Ovary (tissue), 9 donors: ENCODE results near the gene NECAB2. TPM values are rescaled to one million over a fixed set of nuclear protein-coding genes. Genes with fewer than 3 reads are reported as not detected.

Experiments
- DNase-seq, 5 donors: peaks; one replicate each; pipeline ENCODE4 v3.0.0-alpha.2; 2019 to 2020
- H3K27ac ChIP-seq, 2 donors: fragments of 200-600 bp; one replicate each; pipeline versions ENCODE4 v1.5.1 to v1.8.0; 2019 to 2022
- H3K27me3 ChIP-seq: fragments of 200-600 bp; one replicate; pipeline ENCODE4 v1.8.0; 2022
- H3K36me3 ChIP-seq: fragments of 200-600 bp; sonication (generic); one replicate; pipeline ENCODE4 v1.5.1; 2019
- H3K4me1 ChIP-seq: one replicate; pipeline ENCODE4 v1.8.1; 2013; ENCODE audit warnings: mild to moderate bottlenecking, moderate library complexity; ENCODE audit not compliant: insufficient read depth
- H3K4me3 ChIP-seq: fragments of 200-600 bp; sonication (generic); one replicate; pipeline ENCODE4 v1.5.1; 2017
- H3K9me3 ChIP-seq, 2 donors: fragments of 200-600 bp in 1 of 2; sonication (generic) in 1 of 2; one replicate each; pipeline versions ENCODE4 v1.5.1 to v1.8.1; 2013 to 2019; ENCODE audit warnings: mild to moderate bottlenecking in 1 of 2, moderate library complexity in 1 of 2
- CTCF ChIP-seq, 3 donors: fragments of 450-650 bp in 2 of 3; fragments of 200-600 bp in 1 of 3; IDR thresholded peaks; one replicate each; pipeline versions ENCODE4 v1.5.1 to v1.8.0; 2016 to 2022; ENCODE audit warnings: antibody characterized with exemption in 3 of 3, mild to moderate bottlenecking in 1 of 3
- EP300 ChIP-seq: sonication (generic); formaldehyde crosslinking; IDR thresholded peaks from one replicate; pipeline ENCODE4 v1.6.1; 2017; ENCODE audit warnings: antibody characterized with exemption
- POLR2A ChIP-seq: fragments of 450-650 bp; IDR thresholded peaks from one replicate; pipeline ENCODE4 v1.6.1; 2017; ENCODE audit warnings: antibody characterized with exemption, mild to moderate bottlenecking, moderate library complexity
- WGBS, 3 donors: extraction: QIAGEN DNeasy Blood & Tissue Kit in 1 of 3; methylation state at CpG; one replicate each; pipeline versions ENCODE4 v1.1.5 to v1.1.7; 2013 to 2017; 5-methylcytosine and 5-hydroxymethylcytosine counted together
- intact Hi-C, 4 donors: fragments of 100-400 bp; cut with DNase I; formaldehyde crosslinking; loops; one replicate each; pipeline versions ENCODE4 v1.11.0 to v1.15.1; 2022 to 2023
- polyA plus RNA-seq, 2 donors: library from polyadenylated mRNA; stranded (reverse); fragments of 200-250 nt in 1 of 2; fragments of 350-450 nt in 1 of 2; fragmentation: Illumina TruSeq in 1 of 2; extraction: RNeasy Lipid Tissue Mini Kit (QIAGEN cat#74804) in 1 of 2; gene quantifications; one replicate each; pipeline ENCODE4 v1.2.3, GENCODE V29; 2013 to 2014
- total RNA-seq, 7 donors: library from RNA; depleted of rRNA in 2 of 7; stranded (reverse); fragments of >200 nt in 2 of 7; fragmentation: NEBNext Ultra II Directional in 3 of 7; extraction: Animal tissue kit (Norgen Biotek cat#: 25700) in 3 of 7; gene quantifications; one replicate each; pipeline versions ENCODE4 v1.1.0 to v1.2.4, GENCODE V29; 2016 to 2023
- donor health status: DM: no; HTN: no; CAD: no; lungs with moderate emphysema.
- donor health status: DM: no; HTN: no; CAD: no.
- donor health status: Bipolar disorder and iron deficiency.
- donor health status: DM: yes; HTN: yes; CAD: no.
- donor health status: DM: no; HTN: no; CAD: no.
- donor health status: DM: yes; HTN: yes; CAD: no.

The NECAB2 gene
- total and polyA plus RNA-seq, 9 donors, result 0.20 to 1.6 (median 0.50) TPM; not detected in 4

GRCh38 chr16:83929811-83930555 lies 38.1 kb upstream of the NECAB2 start:
- H3K9me3 ChIP-seq, result no peaks in the 10 kb centered on the region
- intact Hi-C loops, result no loop called here
- DNase-seq, result no peak
- no peaks in the 10 kb centered on the region for H3K27me3 ChIP-seq
- H3K27ac ChIP-seq, result no peak overlapping the region
- WGBS, 3 donors, result 48 to 73% (median 59%) methylated on average over 17 of the region's 17 CpGs
- no peaks in the 10 kb centered on the region for H3K36me3 ChIP-seq
- TF ChIP-seq POLR2A (no peak), CTCF (IDR thresholded peaks at IDR 0.05) (no peak), EP300 (no peak)
- H3K4me1 ChIP-seq, result no peaks in the 10 kb centered on the region
- no peak overlapping the region for H3K4me3 ChIP-seq

GRCh38 chr16:83930730-83931500 lies 37.1 kb upstream of the NECAB2 start:
- TF ChIP-seq POLR2A (no peak), CTCF (IDR thresholded peaks at IDR 0.05) (no peak), EP300 (no peak)
- Histone ChIP-seq H3K9me3 (no peaks in the 10 kb centered on the region), H3K4me1 (no peaks in the 10 kb centered on the region), H3K36me3 (no peaks in the 10 kb centered on the region), H3K27ac (no peak overlapping the region), H3K4me3 (no peak overlapping the region), H3K27me3 (no peaks in the 10 kb centered on the region)
- no peak for DNase-seq
- 75 to 82% (median 81%) methylated on average over 22 of the region's 22 CpGs for WGBS, 3 donors
- intact Hi-C loops, result no loop called here

- Histone ChIP-seq H3K4me1 (no peaks in the 10 kb centered on the region), H3K9me3 (no peaks in the 10 kb centered on the region), H3K4me3 (no peak overlapping the region), H3K27me3 (no peaks in the 10 kb centered on the region), H3K27ac (no peak overlapping the region), H3K36me3 (no peaks in the 10 kb centered on the region)
- 84 to 91% (median 85%) methylated on average over 17 of the region's 17 CpGs for WGBS, 3 donors
- DNase-seq, result peak in 1 of 5 donors; percentile 17
- TF ChIP-seq POLR2A, result no peak
- intact Hi-C loops, result no loop called here
Observed at GRCh38 chr16:83931556-83931955, 36.5 kb upstream of the NECAB2 start.

GRCh38 chr16:83932304-83932703 lies 35.7 kb upstream of the NECAB2 start:
- Histone ChIP-seq H3K27me3 (no peaks in the 10 kb centered on the region), H3K4me3 (no peak overlapping the region), H3K27ac (no peak overlapping the region), H3K4me1 (no peaks in the 10 kb centered on the region), H3K36me3 (no peaks in the 10 kb centered on the region), H3K9me3 (no peaks in the 10 kb centered on the region)
- 86 to 95% (median 90%) methylated on average over 11 of the region's 11 CpGs for WGBS, 3 donors
- TF ChIP-seq POLR2A, result no peak
- no peak for TF ChIP-seq EP300
- TF ChIP-seq CTCF (IDR thresholded peaks at IDR 0.05), result no peak
- intact Hi-C loops, result no loop called here
- no peak for DNase-seq
